C1 segment of cervical spinal cord (tissue), 14 donors: ENCODE results near the gene SCG2.
A peak's percentile ranks its signal among the peaks of the same experiment; 100 is the strongest.

Source experiments
- DNase-seq, 14 donors: peaks; one replicate each; lab custom pipeline; 2025; lab: John Stamatoyannopoulos, UW

The SCG2 gene

DNA sequence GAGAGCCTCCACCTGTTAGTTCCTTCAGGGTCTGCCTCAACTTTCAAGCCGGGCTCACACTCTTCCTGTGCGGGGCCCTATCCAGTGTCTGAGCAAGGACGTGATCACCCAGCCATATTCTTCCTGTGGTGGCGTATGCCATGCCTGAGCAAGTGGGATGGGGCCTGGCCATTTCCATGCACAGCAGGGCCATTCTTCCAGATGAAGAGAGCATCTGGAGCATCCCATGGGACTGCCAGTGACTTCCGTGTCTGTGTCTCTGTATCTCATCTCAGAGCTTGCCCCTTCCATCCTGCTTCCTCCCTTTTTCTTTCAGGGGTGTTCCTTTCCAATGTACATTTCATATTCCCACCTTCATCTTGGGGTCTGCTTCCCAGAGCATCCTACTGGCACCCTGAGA, 20.2 kb downstream of the SCG2 start:
- no peak for DNase-seq

DNA sequence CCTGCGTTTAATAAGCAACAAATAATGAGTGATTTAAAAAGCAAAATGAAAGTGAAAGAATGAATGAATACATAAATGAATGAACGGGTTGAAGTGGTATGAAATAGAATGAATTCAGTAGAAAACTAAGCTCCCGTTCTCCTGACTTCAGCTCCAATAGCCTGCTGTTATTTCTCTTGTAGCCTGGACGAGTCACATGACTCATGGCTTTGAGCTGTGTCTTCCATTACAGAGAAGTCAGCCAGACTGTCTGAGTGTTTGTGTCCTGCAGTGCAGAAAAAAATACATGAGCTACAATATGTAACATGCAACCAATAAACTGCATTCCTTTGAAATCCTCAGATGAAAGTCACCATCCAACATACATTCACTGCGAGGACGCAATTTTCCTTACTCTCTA, 21.2 kb downstream of the SCG2 start:
- DNase-seq, result peak in 1 of 14 donors; percentile 46

DNA sequence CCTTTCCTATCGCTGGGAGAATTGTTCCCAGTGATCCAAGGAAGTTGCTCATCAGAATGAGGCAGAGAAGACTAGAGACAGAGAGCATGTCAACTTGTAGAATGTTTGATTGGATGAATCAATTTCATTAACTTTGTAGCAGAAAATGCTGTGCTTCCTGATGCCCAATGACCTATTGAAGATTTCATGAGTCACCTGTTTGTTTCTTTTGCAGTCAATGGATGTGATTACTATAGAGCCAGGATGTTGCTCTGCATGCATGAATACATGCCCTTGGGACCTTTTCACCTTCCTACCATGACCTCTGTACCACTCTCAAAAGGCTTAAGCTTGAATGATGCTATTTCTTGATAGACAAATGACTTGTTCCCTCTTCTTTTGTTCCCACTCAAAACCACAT, 23.3 kb downstream of the SCG2 start:
- no peak for DNase-seq

DNA sequence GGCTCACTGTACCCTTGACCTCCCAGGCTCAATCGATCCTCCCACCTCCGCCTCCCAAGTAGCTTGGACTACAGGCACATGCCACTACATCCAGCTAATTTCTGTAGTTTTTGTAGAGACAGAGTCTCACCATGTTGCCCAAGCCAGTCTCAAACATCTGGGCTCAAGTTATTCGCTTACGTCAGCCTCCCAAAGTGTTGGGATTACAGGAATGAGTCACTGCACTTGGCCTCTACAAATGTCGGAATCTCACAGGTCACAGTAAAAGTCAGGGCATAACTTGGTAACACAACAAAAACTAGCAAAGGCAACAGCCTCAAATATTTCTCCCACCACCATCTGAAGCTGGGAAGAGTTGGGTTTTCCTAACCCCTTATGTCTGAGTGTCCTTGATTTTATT, 25.3 kb downstream of the SCG2 start:
- no peak for DNase-seq

DNA sequence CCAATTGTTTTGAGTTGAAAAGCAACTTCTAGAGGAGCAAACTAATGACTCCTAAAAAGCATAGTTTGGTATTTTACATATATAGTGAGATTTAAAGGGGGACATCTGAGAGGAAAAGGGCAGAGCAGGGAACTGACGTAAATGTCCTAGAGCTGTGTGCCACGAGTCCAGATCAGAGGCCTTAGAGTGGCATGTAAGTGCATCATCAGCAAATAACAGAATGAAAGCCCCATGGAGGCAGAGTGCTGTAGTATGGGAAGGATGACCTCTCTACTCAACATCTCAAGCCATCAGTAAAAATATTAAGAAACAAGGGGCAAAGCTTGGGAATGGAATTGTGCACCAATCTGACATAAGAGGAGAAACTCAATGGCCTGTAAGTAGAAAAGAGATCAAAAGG, 31.4 kb downstream of the SCG2 start:
- no peak for DNase-seq

DNA sequence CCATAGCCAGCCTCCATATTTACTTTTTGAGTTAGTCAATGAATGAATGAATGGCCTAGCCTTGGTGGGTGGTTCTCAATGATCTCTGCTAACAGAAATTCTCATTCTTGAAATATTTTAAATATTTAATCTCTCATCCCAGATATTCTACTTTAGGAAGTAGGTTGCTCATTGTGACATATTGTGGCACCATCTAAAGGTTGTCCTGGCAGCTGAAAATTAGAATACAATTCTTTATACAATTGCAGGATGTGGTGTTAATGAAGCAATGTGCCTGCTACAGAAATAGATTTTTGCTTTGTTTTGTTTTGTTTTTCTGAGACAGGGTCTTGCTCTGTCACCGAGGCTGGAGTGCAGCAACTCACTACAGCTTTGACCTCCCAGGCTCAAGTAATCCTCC, 35.8 kb downstream of the SCG2 start:
- DNase-seq, result no peak

DNA sequence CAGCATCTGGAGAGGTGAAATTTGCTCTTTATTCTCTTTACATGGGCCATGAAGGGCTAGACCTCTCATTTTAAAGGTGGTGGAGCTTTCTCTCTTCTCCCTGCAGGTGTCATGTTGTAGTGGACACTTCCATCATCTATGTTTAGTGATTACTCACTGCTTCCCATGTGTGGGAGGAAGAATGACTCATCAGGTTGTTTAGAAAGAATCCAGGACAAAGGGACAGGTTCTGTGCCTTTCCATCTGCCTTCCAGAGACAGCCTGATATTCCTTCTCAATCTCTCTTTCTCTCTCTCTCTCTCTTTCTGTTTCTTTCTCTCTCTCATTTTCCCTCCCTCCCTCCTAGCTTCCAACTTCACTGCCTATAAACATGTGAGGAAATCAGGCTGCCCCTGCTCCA, 38.7 kb downstream of the SCG2 start:
- DNase-seq, result peak in 1 of 14 donors; percentile 47

DNA sequence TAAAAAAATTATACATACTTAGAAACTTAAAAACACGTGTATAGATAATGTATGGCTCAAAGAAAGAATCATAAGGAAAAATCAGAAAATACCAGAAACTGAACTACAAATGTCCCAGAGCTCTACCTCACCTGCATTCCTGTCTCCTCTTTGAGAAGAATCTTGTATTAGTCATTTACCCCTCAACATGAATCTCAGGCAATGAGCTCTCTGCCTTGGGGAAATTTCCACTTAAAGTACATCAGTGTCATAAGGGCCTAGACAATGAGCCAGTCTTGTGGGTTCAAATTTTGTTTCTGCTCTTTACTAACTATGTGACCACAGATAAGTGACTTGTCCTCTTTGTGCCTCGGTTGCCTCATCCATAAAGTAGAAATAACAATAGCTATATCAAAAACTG, 40.1 kb downstream of the SCG2 start:
- DNase-seq, result no peak

DNA sequence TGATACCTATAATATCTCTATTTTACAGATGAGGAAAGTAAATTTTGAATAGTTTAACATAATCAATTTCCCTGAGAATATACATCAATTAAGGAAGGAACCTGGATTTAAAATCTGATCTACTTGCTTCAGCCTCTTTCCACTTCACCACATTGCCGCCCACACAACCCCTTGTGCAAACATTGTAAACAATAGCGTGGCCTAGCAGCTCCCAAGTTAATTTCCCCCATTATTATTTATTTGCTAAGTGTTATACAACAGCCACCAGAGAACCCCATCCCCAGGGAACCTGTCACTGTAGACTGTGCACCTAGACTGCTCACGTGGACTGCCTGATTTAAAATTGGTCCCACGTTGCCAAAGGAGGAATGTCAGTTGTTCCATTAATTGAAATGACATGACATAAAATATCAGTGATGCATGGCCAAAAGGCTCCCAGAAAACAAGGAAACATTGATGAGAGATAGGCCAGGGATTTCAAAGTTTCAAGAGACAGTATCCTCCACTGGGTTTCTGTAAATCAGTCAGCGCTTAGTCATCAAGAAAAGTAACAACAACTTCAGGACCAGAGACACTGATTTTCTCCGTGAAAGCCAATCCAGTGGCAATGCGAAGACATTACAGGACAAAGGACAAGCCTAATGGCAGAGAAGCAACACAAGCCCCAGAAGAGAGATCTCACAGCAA, 41.3 kb downstream of the SCG2 start:
- no peak for DNase-seq

DNA sequence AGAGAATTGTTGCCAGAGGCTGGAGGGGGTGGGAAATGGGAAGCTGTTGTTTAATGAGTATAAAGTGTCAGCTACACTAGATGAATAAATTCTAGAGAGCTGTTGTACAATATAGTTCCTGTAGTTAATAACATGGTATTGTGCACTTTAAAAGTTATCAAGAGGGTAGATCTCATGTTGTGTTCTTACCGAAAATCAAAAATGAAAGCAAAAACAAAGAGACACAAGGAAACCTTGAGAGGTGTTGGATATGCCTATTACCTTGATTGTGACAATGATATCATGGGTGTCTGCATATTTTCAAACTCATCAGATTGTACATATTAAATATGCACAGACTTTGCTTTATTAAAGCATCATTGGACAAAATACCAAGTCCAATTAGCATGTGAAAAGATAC, 43.2 kb downstream of the SCG2 start:
- no peak for DNase-seq

DNA sequence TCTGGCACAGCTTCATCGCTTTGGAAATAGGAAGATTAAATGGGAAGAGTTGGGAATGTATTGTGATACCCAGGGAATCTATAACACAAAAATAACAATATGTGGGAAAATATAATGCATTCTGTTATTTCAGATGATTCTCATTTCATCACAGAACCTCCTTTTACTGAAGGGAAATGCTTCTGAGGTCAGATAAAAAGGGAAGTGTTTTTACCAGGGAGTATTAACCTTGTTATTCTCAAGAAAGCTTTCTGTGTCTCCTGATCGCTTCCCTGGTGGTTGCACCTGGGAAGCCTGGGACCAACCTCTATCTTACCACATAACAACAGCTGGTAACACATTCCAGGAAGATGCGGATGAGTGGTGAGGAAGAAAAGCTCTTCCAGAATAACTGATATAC, 47.2 kb downstream of the SCG2 start:
- no peak for DNase-seq

DNA sequence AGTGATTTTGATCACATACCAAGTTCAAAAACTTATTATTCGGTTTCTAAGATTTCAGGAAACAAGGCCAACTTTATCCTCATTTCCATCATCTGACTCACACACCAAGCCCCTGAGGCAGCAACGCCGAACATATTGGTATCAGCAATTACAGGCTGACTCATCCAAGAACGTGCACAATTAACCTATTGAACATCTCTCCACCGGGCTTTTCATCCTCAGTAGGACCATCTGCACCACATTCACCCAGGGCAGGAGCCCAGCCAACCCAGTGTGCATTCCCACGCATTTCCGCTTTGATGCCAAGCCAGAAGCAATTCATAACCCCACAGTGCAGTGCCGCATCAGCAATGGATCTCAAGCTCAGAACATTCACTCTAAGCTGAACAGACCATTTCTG, 52.9 kb downstream of the SCG2 start:
- no peak for DNase-seq

DNA sequence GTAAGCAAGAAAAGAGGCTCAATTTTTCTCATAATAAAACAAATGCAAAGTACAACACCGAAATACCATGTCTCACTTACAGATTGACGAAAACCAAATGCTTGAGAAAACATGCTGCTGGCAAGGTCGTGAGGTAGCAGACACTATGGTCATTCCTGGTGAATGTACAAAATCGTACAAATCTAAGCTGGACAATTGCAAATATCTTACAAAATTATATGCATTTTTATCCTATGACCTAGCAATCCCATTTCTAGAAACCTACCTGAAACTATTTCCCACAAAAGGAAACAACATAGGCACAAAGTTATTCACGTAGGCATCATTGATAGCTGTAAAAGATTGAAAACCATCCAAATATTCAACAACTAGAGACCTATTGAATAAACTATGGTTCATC, 54.0 kb downstream of the SCG2 start:
- DNase-seq, result no peak
